NCI-H226 (cell line): ENCODE measurements around the gene CHD6.
"Not testable (repeated sequence)": the region's sequence is repeated elsewhere in the genome, so short reads cannot be mapped to it uniquely, and the experiment has no call there.

Source experiments
- DNase-seq: peaks from one replicate; pipeline ENCODE4 v3.0.0-alpha.2; 2015

CHD6 gene

DNA sequence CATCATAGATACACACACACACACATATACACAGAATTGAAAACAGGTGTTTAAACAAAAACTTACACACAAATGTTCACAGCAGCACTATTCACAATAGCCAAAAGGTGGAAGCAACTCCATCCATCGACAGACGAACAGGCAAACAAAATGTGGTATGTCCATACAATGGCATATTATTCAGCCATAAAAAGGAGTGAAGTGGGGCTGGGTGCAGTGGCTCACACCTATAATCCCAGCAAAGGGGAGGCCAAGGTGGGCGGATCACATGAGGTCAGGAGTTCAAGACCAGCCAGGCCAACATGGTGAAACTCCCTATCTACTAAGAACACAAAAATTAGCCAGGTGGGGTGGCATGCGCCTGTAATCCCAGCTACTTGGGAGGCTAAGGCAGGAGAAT, 80.3 kb downstream of the CHD6 start:
- no peak for DNase-seq

DNA sequence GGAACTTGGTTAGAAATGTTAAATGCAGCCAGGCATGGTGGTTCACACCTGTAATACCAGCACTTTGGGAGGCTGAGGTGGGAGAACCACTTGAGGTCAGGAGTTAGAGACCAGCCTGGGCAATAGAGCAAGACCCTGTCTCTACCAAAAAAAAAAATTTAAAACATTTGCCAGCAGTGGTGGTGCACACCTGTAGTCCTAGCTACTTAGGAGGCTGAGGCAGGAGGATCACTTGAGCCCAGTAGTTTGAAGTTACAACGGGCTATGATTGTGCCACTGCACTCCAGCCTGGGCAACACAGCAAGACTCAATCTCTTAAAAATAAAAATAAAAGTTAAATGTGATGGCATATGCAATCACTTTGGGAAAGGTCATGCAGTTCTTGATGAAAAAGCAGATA, 82.6 kb downstream of the CHD6 start:
- DNase-seq: not testable (repeated sequence)

DNA sequence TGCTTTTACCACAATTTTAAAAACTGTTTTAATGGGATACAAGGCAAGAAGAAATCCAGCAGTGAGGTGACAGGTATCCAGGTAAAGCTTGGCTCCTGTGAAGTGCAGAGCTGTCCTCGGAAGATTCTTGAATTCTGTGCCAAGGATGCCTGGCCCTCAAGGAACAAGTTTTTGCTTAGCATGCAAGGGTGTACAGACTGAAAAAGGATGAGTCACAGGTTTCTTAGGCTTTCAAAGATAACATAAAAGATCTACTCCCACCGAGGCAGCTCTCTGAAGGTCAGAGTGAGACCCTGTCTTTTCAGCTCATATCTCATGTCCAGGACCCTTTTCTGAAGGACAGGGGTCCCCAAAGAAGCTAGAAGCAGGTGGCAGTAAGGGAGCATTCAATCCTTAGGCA, 83.3 kb downstream of the CHD6 start:
- DNase-seq: peak; percentile 39

DNA sequence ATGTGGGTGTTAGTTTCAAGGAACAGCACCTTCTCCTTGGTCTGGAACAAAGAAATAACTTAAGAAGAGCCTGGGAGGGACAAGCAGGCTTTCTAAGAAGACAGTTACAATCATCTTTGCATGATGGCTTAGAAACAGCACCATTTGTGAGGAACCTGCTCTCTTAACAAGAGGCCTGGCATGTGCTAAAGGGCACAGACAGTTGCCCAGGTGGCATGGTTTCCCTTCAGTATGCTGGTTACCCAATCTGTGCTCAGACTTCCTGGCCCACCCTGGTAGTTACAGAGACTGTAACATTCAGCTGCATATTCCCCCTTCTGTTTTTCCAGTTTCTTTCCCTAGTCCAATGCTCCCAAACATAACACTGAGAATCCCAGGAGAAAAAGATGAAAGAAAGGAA, 84.0 kb downstream of the CHD6 start:
- no peak for DNase-seq

DNA sequence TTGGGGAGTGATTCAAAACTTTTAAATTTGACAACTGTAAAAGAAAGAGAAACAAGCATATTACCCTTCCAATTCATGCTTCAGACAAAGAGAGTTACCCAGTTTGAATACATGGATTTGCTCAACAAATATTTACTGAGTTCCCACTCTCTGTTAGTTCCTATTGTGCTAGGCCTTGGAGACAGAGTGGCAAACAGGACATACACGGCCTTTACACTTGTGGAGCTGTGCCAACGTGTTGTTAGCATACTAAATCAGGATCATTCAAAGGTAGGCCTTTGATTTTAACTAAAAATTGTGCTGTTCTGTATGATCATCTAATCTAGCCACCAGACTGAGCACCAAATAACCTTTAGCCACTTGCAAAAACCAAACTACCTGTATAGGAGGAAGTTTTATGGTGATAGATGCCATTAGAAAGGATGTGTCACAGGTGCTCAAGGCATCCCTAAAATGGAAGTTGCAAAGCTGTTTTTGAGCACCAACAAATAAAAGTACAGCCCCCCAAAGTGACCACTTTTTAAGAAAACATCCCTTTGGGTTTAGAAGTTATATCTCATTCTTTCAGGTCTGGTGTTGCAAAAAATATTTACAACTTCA, 84.5 kb downstream of the CHD6 start:
- no peak for DNase-seq

DNA sequence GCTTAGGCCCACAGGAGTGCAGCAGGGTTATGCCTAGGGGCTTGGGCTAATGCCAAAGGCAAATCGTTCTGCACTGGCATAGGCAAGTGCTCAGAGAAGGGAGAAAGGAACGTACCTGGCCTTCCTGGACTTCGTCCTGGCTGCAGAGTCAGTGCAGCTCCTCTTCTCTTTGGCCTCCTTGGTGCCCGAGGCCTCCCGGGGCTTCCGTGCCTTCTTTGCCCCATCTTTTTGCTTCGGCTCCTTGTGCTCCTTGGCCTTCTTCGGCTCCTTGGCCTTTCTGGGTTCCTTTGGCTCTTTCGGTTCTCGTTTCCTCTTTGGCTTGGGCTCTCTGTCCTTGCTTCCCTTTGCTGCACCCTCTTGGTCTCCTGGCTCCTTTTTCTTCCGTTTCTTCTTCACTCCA, 85.2 kb downstream of the CHD6 start:
- no peak for DNase-seq

DNA sequence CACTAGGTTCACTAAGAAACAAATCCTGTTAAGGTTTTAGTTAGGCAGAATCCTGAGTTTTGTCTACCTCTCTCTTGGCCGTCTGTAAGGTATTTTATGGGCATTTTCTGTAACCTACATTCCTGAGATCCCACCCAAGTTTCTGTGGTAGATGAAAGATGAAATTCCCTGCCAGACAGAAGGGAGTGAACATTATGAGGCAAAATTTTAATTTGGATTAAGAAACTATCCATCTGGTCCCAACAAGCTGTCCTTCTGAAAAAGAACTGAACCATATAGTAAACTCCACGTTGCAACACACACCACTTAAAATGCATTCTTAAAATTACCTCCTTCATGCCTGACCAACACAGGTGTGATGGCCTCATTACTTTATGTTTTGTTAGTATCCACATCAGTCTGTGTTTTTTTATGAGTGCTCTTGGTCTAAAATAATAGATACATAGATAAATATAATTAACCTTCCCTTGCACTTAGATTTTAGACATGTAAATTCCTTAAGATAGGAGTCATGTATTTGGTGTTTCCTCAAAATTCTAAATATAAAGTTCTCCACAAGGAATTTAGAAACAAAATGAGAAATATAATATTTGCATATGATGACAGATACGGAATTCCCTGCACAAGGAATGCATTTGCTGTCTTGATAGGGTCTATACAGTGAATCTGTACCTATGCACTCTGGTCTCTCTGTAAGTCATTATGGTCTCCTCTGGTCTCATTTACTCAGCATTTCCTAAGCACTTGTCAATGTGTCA, 86.5 kb downstream of the CHD6 start:
- DNase-seq: no peak

DNA sequence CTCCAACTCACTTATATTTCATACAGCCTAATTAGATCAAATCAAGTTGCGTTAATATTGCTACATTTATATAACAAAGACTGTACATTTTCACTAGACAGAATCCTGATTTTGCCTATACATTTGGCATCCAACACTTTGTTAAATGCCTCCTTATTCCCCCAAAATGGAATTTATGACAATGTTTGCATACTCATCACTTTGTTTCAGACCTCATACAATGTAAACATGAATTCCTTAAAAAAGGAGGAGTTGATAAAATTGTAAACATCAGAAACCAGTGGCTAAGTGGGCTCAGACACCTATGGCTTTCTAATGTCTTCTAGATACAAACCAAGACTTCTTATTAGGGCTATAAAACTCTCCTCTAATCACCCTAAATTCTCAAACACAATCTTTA, 87.3 kb downstream of the CHD6 start:
- DNase-seq: no peak

DNA sequence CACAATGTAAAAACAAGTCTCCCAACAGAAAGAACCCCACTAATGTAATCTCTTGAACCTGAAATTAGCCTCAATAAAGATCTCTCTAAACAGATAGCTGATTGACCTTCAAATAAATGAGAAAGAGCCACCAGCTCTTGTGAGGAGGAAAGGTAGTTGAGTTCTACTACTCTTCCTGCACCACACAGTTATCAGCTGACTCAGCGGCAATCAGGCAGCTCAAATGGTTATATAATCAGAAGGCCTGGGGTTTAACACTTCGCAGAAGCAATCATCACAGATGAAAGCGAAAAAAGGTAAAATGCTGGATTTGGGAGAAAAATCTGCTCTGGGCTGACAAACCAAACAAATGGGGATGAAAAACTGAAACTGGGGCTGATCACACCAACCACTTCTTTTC, 91.8 kb downstream of the CHD6 start:
- DNase-seq: no peak

DNA sequence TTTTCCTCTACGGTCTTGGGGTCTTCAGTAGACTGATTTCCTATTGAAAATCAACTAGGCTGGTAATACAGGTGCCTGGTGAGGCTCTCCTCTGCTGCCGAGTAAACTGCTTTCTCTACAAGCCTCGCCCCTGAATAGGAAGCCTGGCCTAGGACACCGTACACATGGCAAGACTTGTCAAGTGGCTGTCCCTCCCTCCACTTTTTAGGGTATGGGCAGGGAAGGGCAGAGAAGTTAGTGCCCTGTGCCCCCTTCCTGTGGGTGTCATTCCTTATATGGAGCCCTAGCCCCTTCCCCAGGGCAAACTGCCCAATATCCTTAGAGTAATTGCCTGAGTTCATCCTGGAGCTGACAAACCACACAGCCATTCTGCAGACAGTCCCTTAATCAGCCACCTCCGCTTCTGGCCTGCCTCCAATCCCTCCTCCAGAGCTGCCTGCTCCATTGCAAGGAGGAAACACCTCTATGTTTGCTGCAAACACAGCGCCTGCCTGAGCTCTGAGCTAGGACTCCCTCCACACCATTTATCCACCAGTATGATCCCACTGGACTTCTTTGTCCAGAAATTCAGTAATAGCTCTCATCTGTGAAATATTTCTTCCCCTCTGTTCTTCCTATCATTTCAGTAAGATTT, 93.1 kb downstream of the CHD6 start:
- DNase-seq: no peak

DNA sequence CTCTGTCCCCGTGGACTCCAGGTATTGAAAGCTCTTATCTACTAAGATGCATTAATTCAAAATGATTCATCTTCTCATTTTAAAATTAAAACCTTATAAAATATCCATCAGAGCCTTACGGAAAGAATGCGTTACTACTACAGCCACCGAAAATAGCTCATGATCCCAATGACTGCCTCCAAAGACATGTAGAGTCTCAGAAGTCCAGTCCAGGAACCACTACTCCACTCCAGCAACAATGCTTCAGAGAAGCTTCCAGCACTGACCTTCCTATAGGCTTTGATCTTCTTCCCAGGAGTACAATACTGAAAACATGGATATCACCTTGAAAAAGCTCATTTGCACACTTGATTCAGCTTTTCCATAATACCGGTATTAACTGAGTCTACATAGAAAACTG, 94.3 kb downstream of the CHD6 start:
- DNase-seq: no peak

DNA sequence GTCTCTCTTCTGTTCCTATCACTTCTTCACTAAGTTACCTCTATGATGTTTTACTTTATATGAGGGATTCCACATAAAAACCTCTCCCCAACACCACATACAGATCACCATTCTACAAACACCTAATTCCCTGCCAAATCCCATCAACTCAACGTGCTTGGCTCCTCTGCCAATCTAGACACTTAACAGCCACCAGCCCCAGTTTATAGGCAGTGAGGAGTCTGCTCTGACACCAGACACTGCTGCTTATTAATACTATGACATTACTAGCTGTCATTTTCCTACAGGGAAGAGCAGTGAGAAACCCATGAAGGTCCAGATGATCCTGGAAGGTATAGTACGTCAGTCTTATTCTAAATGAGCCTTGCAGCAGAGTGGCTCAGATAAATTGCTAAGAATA, 104.3 kb downstream of the CHD6 start:
- no peak for DNase-seq

DNA sequence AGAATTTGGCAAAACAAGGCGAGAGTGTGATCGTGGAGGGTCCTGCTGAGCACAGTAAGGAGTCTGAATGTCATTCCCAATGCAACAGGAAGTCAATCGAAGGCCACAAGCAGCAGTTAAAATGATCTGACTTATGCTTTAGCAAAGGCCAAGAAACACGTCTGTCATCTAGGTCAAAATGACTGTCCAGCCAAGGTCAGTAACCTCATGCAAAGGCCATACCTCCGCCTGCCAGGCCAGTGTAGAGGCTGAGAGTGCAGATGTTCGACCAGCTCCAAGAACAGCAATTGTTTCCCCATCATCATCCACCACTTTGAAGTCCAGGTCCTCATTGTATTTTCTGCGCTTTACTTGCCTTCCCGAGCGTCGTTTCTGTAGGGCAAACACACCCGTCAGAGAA, 105.6 kb downstream of the CHD6 start:
- DNase-seq: no peak

DNA sequence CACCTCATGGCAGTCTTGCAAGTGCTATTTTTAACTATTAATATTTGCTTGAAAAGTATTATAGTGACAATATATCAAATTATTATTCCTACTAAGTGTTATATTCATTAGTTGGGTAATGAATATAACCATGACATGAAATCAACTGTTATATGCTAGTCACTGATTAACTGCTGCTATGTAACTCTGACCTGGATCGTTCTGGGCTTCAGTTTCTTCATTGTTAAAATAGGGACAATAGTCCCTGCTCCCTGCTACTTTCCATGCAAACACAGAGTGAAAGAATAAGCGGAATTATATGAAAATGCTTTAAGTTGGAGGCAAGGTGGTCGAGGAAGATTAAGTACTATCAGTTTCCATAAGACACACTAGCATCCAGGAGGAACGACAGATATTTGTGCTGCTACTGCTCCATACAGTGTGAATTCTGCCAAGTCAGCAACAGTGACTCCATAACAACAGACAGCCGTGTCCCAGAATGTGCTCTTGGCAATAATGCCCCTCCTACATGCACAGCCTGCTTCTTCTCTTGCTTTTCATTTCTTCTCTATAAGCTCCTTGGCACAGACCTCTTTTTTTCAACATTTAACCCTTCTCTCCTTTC, 107.2 kb downstream of the CHD6 start:
- DNase-seq: no peak

DNA sequence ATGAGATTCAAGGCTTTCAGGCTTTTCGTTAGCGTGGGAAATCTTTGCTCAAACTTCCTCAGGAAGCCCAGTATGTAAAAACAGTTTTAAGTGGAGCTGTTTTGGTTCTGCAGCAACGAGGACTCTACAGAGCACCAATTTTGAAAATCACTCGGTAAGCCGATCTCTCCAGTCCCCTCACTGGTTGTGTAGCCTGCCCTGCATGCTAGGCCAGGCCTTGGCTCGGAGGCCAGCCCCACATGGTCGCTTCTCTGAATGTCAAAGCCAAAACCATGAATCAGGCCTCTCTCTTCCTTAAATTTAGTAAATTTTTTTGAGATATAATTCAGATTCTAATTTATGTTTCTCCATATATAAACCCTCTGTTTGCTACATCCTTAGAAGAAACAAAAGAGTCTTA, 108.0 kb downstream of the CHD6 start:
- no peak for DNase-seq

DNA sequence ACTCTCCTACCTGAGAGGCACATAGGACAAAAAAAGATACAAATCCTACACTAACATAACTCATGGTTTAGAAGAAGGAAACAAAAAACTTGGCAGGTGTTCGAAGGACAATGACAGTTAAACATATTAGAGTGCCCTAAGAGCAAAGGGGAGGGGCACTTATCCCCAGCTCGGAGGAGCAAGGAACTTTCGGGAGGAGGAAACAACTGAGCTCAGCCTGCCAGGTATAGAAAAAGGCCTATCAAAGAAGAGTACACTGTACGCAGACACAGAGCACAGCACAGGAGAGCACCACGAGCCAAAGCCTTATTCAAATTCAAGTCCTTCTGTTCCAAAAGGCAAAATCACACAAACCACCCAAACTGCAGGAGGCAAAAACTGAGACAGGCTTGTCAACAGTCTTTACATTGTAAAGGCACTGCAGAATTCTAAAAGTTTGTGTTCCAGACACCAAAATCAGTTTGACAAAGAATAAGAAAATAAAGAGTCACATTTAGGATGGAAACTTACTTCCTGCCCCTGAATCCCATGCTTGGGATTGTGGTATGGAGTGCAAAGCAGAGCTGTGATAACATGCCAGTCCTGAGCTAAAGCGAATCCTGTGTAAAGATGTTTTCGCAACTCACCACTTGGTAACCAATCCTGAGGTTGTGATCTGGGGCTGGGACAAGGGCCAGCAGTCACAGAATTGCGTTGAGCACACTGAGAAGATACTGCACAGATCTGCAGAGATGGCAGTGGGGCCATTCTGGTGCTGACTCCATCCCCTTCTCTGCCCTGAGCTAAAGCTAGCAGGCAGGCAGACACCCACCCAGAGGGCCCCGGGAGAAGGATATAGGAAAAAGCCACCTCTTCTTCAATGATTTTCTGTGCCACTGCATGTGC, 108.6 kb downstream of the CHD6 start:
- DNase-seq: no peak

DNA sequence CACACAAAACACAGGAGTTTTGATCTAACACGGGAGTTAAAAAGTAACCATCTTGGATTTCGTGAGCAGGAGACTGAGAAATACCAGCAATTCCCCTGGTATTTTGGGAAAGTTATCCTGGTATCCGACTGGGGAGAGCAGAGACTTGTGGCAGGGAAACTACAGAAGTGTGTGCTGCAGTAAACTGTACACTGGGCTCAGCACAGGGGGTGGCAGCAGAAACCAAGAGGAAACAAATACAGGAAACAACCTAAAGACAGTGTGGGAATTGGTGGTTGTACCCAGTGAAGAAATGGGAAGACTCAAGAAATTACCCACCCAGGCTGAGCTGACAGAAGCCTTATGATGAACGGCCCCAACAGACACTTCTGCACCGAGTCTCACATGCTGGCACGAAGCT, 109.8 kb downstream of the CHD6 start:
- no peak for DNase-seq

DNA sequence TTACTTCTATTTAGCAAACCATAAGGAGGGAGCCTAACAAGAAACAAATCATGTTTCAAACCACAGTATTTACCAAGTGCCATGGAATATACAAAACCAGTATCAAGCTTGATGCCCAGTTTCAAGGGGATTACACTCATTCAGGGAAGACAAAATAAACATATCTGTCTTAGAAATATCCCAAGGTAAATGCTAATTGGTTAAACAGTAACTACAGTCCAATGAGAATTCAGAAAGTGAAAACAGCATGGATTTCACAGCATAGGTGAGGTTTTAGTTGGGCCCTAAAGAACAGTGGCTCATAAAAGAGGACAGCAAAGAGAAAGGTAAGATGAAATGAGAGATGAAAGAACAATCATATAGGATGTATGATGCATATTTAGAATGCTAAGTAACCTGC, 110.3 kb downstream of the CHD6 start:
- no peak for DNase-seq

DNA sequence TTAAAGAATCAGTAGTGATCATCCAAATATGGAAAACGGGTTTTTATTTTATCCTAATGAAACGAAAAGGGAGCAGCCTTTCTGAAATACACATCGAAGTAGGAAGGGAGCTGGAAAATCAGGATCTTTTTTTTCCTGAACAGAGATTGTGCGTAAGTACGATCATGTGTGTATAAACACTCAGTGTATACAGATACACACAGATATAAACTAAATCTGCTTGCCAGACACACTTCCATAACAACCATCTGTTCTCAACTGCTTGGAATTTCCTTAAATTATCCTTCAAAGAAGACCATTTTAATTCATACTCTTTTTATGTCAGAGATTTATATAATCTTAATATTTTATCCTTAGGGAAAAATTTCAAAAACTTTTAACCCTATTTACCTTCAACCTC, 110.7 kb downstream of the CHD6 start:
- DNase-seq: no peak

DNA sequence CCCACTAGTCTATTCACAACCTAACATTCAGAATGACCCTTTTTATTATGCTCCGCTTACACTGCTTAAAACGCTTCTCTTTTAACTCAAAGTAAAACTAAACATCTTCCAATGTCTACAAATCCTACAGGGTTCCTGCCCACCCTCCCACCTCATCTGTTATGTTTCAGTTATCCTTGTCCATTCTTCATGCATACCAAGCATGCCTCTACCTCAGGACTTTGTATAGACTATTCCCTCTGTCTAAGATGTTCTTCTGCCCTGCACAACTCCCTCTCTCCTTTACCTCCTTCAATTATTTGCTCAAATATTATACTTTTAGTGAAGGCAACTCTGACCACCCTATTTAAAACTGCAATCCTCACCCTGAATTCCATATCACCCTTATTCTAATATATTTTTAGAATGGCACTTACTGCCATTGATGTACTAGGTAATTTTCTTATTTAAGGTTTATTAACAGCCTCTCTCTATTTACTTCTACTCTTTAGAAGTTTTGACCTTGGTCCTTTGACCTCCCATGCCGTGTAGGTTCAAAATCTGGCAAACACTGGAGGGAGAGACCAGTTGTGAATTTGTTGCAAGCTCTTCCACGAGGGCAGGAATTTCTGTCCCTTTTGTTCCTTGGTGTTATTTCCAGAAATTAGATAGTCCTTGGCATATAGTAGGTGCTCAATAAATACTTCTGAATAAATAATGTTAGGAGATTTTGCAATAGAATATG, 111.8 kb downstream of the CHD6 start:
- no peak for DNase-seq

DNA sequence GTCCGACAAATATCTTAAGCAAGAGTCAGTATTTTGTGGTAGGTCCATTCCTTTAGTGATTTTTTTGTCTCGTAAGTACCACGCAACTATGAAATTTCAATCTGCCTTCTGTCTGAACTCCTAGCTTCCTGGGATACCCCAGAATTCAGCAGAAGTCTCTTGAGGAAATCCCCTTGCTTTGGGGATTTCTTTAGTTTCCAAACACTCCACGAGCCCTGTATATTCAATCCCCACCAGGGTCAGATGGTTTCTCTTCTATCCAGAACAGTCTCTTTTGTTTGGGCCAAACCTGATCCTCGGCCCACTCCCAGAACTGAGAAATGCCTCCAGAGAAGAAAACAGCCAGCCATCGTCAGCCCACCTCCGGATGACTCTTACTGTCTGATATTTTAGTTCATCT, 113.0 kb downstream of the CHD6 start:
- DNase-seq: no peak

DNA sequence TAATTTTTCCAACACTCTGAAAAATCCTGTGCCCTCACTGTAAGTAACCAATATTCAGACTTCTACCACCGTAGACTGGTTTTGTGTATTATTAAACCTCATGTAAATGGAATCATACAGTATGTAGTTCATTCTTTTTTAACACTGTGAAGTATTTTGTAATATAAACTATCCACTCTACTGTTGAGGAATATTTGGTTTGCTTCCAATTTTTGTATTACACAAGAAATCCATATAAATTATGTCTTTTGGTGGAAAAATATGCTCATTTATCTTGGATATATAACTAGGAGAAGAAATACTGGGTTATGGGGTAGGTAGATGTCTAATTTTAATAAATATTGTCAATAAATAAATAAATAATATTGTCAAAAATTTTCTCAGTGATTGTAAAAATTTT, 116.8 kb downstream of the CHD6 start:
- no peak for DNase-seq
